Measurements from ENCODE around the gene KCNJ16. TPM values are rescaled to one million over a fixed set of nuclear protein-coding genes. Genes with fewer than 3 reads are reported as not detected.

Gene KCNJ16
- total RNA-seq, 1 experiment from 2014 or later = not detected

DNA sequence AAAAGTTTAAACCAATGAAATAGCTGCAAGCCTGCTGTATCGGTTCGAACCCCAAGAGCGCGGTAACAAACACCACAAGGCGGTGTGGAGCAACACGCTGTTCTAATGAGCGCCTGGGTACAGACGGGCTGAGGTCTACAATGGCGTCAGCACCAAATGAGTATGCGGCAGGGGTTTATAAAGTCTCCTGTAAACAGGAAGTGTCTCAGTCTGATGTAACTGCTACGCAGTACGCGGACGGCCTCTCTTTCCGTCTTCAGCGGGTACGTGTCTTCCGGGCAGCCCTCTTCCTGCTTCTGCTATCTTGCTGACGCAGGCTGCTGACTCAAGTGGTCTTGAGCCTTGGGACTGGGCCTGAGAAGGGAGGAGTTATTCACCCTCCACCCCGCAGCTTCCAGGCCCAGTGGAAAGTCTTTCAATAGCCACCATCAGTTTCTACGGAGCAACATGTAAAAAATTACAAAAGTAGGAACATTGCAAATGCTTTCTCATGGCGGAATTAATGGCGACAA lies 53.8 kb downstream of the KCNJ16 start:
- DNase-seq (ENCODE audit: low read depth) = no peak

DNA sequence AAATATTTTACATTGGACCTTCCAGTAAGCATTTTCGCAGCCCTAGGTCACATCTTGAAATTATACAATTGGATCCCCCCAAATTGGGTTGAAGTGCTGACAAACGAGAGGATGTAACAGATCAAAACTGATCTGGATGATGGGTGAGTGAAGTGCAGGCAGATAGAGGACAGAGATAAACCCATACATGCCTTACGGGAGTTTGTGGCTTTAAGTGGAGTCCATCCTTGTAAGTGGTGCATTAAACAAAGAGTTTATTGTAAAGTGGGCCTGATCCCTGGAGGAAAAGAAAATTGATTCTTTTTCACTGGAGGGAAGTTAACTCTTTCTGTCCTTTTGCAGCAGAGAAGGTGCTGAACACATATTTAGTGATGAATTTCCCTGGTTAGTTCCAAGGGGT lies 55.3 kb downstream of the KCNJ16 start:
- peak; percentile 1 for DNase-seq (ENCODE audit: low read depth)

DNA sequence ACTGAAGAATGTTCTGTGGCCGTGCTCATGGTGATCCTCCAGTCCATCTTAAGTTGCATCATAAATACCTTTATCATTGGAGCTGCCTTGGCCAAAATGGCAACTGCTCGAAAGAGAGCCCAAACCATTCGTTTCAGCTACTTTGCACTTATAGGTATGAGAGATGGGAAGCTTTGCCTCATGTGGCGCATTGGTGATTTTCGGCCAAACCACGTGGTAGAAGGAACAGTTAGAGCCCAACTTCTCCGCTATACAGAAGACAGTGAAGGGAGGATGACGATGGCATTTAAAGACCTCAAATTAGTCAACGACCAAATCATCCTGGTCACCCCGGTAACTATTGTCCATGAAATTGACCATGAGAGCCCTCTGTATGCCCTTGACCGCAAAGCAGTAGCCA lies 57.5 kb downstream of the KCNJ16 start:
- DNase-seq (ENCODE audit: low read depth) = no peak

DNA sequence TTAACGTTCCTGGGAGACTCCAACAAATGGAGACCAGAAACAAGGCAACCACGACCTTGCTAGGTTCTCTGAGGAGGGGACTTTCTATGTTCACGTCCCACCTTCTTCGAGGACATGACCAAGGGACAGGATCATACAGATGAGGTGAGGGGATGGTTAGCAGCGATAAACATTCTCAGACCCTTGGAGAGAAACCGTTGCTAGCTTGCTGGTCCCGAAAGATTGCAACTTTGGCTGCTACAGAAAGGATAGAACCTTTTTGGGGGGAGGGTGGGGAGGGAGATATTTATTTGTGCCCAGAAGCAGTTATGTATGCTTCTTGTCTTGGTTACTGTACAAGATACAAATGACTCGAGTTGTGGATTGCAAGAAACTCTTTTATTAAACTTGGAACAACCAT lies 59.0 kb downstream of the KCNJ16 start:
- DNase-seq (ENCODE audit: low read depth) = no peak

DNA sequence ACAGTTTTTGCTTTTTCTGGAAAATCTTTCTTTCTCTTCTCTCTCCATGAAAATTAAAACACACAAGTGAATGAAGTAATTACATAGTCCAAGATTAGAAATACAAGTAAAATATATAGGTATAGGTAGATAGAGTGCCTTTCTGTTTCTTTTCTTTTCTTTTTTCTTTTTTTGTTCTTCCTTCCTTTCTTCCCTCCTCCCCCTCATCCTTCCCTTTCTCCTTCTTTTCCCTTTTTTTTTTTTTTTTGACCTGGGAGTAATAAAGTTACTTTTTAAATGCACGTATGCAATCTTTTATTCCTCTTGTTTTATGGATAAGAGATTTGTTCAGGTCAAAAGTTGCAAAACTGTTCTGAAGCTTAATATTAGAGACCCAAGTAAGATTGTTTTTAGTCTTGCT lies 59.8 kb downstream of the KCNJ16 start:
- DNase-seq (ENCODE audit: low read depth) = no peak

DNA sequence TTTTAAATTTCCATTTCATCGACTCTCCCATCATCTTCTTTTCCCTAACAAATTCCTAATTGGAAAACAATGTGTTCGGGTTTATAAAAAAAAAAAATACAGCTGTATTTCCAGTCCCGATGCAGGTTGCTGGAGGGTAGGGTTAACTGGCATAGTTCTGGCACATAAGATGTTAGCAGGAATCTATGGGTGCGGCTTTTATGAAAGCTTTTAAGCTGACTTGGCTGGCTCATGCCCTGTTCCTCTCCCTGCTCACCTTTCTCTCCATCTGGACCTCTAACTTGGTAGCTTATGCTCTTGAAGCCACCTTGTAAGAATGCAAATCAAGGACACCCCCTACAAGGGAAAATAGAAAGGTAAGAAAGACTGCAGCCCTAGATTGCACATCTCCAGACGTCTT lies 61.1 kb downstream of the KCNJ16 start:
- no peak for DNase-seq (ENCODE audit: low read depth)

DNA sequence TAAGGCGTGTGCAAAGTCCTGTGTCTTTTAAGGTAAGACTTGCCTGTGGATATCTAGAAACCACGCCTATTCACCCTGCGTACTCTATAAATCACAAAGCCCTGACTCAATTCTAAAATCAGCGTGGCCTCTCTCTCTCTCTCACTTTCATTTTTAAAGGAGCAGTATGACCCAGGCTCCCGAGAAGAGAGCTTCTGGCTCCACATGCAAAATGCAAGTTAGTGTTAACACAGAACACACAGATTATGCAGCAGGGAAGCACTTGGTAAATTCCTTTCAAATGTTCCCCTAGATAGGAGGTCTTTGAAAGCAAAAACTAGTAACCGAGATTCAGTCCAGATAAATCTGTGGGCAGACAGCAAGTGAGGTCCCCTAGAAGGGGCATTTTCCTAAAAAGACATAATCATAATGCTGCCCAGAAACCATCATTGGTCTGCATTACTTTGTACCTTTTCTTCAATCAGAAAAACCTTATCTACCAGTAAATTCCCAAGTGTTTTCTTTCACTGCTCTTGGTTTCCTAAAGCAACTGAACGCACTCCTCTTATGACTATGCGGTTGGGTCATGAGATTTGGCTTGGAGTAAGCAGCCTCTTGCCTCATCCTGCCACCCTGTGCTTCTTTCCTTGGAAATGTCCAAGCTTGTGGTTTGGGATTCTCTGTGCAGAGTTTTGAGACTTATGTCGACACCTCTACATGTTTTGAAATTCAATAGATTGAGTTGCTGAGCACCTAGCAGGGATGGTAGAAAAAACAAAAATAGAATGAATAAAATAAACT lies 62.6 kb downstream of the KCNJ16 start:
- peak; percentile 73 for DNase-seq (ENCODE audit: low read depth)

DNA sequence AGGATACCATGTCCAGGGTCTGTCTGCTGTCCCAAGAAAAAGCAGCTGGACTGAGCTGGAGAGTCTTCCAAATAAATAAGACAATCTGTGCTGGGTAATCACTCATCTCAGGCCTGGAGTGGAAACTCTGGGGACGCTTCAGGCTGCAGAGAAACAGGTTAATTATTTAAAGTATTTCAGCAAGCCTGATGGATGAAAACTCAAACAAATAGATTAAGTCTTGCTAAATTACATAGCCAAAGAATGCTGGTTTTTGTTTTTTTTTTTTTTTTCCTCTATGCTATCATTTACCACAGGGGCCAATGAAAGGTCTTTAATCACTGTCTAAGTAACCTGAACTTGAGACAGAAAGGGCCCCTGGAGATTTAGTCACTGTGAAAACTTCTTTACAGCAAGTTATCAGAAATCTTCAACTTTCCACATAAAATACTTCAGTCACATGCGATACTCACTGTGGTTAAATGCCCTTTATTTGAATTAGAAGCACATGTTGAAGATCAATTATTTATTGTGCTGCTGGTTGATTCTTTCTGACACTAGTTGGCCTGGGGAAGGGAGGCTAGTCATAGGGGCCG lies 63.4 kb downstream of the KCNJ16 start:
- peak; percentile 48 for DNase-seq (ENCODE audit: low read depth)

DNA sequence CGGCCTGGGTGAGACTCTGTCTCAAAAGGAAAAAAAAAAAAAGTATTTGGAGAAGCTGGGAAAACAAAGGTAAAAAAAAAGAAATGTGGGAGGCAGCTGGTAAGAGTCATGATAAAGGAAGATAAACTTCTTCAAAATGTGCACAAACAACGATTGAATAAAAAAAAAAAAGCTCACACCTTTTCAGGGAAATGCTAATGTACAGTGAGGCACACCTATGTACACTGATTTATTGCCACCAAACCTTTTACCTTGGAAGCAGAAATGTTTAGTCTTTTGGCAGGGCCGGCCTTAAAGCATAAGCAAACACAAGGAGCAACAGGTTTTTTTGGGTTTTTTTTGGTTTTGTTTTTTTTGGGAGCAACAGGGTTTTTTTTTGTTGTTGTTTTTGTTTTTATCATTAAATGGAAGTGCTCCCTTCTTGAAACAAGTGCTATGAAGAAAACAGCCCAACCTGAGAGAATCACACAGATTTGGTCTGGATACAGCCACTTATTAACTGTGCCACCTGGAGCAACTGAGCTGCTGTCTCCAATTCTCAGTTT lies 64.5 kb downstream of the KCNJ16 start:
- no peak for DNase-seq (ENCODE audit: low read depth)

DNA sequence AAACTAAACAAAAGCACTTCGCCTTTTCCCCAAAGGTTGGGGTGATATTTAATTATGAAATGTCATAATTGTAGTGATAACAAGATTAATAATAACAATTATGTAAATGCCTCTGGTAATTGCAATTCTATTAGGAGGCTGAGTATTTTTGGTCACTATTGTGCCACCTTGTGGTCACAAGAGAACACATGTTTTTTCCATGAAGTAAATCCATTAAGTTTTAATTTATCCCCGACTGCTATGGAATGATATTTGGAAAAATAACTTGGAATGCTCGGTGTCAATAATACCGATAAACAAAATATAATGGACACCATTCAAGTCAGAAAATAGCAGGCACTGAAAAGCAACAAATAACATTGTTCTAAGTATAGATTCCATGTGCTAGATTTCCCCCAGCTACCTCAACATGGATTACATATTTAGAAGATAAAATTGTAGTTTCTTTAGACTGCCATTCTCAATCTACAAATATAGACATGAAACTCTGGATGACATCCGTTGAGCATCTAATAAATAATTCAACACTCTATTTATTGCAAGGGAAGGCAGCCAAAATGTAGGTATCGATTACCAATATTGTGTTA lies 69.3 kb downstream of the KCNJ16 start:
- DNase-seq (ENCODE audit: low read depth) = peak; percentile 7

DNA sequence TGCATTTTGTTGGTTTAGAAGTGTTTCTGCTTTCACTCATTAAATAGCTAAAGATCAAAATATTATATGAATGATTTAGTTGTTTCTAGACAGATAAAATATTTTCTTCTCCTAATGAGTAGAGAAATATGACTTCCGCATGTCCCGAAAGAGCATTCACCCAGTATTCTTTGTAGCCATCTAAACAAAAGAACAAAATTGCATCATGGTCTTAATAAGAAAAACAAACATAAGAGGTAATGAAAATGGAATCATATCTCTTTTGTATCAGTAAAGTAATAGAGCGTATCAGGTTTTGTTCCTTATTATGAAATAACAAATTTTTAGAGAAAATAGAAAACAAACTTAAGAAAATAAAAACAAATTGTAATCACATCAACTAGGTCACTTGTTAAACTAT lies 78.2 kb downstream of the KCNJ16 start:
- no peak for DNase-seq (ENCODE audit: low read depth)

DNA sequence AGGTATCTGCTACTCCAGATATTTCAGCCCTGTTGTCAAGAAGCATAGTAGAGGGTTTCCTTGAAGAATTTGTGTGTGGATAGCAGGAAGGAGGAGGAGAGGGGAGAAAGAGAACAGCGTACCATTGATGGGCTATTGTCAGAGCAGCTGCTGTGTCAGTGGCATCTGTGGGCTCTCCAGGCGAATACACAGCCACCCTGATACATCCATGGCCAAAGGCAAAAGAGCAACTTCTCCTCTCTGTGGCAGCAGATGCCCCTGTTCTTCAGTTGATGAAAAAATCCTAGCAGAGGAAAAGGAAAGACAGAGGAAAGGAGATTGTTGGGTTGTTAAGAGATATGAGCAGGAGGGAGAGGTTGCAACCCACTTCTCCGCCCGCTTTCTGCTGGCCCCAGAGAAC lies 82.1 kb downstream of the KCNJ16 start:
- no peak for DNase-seq (ENCODE audit: low read depth)

DNA sequence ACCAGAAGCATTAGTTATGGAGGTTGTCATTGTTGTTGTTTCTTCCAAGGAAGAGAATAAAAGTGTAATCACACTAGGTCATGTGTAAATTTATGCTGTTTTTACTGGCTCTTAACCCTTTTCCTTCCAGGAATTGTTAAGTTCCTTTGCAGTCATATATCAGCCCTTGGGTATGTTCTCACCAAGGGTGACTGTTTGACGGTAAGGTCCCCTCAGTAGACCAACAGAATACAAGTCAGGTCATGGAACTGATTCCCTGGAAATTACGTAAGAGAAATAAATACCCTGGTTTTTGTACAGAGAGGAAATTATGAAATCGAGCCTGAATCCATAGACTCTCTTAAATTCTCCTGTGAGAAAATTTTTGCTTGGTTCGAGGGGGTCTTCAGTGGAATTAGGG lies 83.2 kb downstream of the KCNJ16 start:
- DNase-seq (ENCODE audit: low read depth) = no peak

DNA sequence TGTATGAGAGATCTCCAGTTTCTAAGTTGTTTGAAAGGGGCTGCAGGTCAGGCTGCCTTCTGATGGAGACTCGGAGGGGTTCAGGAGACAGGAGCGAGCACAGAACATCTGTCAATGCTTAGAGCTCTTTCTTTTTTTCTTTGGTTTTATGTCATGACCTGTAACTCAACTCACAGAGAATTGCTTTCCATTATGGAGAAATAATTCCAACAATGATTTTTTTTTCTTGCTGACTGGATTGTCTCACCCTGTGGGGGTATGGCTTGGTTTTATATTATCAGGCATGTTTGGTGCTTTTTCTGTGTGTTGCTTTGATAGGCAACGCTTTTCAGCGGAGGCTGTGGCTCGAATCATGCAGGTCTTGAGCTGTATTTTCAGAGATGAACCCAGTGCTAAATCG lies 83.6 kb downstream of the KCNJ16 start:
- DNase-seq (ENCODE audit: low read depth) = no peak

DNA sequence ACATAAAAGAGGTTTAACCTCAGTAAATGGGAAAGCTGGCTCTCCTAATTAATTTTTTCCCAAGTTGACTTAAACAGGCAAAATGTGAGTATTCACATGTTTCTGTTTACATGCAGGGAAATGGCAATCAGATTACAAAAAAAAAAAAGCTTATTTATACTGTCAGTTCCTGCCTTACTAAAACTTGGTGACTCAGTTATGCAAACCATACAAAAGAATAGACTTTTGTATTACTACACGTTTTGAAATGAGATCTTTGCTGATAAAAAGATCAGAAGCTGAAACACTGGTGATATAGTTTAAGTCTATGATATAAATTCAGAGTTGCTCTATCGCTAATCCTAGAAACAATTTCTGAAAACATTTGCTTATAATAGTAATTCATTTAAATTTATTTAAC lies 85.0 kb downstream of the KCNJ16 start:
- no peak for DNase-seq (ENCODE audit: low read depth)

DNA sequence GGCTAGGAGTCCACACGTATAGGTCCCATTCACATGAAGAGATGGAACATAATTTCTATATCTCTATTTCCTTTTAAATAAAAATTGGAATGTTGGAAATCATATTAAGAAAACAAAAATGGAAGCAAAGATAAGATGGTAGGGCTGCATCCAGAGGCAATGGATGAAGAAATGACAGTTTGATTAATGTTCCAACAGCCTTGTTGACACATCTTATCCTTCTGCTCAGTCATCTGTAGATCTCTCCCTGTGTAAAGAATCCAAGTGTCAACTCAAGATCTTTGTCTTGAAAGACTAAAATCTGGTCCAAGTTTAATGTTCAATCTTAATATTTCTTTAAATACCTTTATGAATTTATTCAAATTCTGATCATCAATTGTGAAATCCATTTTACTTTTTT lies 86.5 kb downstream of the KCNJ16 start:
- no peak for DNase-seq (ENCODE audit: low read depth)

DNA sequence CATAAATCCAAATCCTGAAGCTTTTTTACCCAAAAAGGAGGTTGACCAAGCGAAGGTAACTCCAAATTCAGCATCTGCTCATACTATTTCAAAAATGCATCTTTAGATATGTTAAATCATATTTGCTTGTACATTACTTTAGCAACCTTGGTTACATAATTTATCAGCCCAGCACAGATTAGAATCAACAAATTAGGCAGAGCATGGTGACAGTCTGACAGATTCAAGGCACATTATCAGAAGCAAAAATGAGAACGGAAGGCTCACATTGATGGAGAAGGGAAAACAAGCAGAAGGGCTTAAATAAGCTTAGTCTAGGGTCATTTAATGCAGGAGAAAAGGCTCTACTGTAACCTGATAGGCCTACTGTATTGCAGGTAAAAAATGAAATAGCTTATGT lies 90.4 kb downstream of the KCNJ16 start:
- DNase-seq (ENCODE audit: low read depth) = no peak

DNA sequence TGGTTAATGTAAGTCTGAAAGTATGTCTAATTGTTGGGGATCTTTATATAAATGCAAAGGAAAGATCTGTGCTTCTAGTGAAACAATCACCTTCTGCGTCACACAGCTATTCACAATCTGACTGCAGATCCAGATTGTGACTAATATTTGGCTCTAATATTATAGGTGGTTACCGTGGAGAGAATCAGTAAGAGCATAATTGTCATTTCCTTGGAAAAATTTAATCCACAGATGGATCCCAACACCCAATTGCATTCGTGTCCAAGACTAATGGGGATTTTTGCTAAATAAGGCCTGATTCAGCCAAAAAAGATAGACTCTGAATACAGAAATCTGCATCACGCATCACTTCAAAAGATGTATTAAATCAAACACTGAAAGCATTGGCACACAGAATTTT lies 91.6 kb downstream of the KCNJ16 start:
- no peak for DNase-seq (ENCODE audit: low read depth)

DNA sequence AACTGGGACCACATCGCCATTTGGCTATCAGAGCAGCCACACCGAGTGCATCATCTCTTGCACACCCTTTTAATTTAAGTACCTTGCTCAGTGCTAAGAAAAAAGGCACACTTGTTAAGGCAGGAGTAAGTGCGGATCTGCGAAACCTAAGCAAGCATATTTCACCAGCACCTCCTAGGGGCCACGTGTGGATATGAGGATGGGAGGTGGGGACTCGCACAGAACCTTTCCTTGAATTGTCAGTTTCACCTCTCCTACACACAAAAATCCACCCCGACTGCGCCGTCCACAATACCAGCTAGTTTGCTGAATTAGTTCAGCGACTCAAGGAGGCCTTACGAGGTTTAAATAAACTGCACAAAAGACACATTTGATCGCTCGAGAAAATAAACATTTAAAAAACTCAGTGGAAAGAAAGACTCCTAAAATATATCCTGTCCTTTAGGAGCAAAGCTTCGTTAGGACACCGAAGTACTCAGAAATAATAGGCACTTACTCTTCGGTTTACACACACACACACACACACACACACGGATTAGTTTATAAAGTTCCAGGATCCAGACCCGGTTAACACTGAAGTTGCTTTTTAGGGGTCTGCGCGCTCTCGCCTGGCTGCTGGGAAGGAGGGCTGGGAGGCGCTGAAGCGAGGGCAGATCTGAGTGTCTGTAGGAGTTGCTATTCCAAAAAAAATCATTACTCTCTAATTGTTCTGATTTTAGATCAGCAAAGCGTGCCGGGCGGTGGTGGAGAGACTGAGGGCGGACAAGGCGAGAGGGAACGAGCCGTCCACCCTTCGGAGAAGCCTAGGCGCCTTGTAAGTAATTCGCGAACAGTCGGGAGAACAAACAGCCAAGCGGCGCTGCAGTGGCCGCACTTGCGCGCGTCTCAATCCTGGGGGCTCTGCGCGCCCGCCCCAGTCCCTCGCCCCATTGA lies 93.3 kb downstream of the KCNJ16 start:
- DNase-seq (ENCODE audit: low read depth) = peak; percentile 48

DNA sequence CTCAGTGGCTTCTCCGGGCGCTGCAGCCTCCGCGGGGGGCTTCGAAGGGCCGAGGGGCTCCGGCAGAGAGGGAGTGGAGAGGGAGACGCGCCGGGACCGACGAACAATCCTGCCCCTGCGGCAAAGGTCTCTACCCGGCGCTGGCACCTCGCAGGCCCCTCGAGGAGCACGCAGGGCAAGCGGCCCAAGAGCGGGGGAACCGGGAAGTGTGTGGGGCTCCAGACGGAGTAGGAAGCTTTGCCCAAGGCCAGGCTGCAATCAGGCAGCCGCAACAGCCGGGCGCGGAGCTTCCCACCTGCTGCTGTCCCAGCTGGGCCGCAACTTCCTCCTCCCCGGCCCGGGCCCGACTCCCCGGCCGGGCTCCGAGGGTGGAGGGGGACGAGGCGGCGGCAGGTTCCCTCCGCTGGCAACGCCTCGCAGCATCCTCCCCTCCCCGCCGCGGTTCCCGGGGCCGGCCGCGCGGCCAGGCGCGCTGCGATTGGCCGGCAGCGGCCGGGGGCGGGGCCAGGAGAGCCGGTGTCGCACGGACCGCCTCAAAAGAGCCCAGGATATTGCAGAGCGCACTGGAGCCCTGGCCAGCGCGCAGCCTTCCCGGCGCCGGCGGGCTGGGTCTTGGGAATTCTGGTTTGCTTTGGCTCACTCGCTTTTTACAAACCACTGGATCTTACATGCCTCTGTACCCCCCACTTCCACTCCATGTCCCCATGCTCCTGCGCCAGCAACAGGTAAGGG lies 94.1 kb downstream of the KCNJ16 start, which contains the start of gene KCNJ2:
Gene KCNJ2, plus strand, starts transcription at position 556 of the 732 bp plus-strand sequence. CDS start 5,508 bp downstream, outside the sequence.
- peak; percentile 66 for DNase-seq (ENCODE audit: low read depth)
